ENCODE results near the gene EPB41L4A.

EPB41L4A gene

GRCh38 chr5:112312295-112313275 lies 106.5 kb downstream of the EPB41L4A start:
- DNase-seq (ENCODE audit: low spot score) = no peak

GRCh38 chr5:112310746-112311145 lies 108.3 kb downstream of the EPB41L4A start:
- DNase-seq (ENCODE audit: low spot score) = peak; percentile 81

- DNase-seq (ENCODE audit: low spot score) = no peak
These were observed 110.5 kb downstream of the EPB41L4A start for GRCh38 chr5:112308608-112309007.

GRCh38 chr5:112306956-112307355 lies 112.1 kb downstream of the EPB41L4A start:
- no peak for DNase-seq (ENCODE audit: low spot score)

GRCh38 chr5:112304743-112305142 lies 114.3 kb downstream of the EPB41L4A start:
- DNase-seq (ENCODE audit: low spot score) = no peak

GRCh38 chr5:112303685-112304084 lies 115.4 kb downstream of the EPB41L4A start:
- DNase-seq (ENCODE audit: low spot score) = no peak

- no peak for DNase-seq (ENCODE audit: low spot score)
These were observed 125.0 kb downstream of the EPB41L4A start for GRCh38 chr5:112294126-112294525.

- no peak for DNase-seq (ENCODE audit: low spot score)
These were observed 125.5 kb downstream of the EPB41L4A start for GRCh38 chr5:112293587-112293986.

- DNase-seq (ENCODE audit: low spot score) = no peak
These were observed 128.4 kb downstream of the EPB41L4A start for GRCh38 chr5:112290691-112291090.

- peak; percentile 16 for DNase-seq (ENCODE audit: low spot score)
These were observed 129.6 kb downstream of the EPB41L4A start for GRCh38 chr5:112289465-112289864.

GRCh38 chr5:112283943-112284929 lies 134.8 kb downstream of the EPB41L4A start:
- DNase-seq (ENCODE audit: low spot score) = no peak

- DNase-seq (ENCODE audit: low spot score) = no peak
These were observed 136.0 kb downstream of the EPB41L4A start for GRCh38 chr5:112283034-112283582.

- DNase-seq (ENCODE audit: low spot score) = no peak
These were observed 140.0 kb downstream of the EPB41L4A start for GRCh38 chr5:112279082-112279481.

GRCh38 chr5:112276991-112277390 lies 142.1 kb downstream of the EPB41L4A start:
- DNase-seq (ENCODE audit: low spot score) = no peak

- DNase-seq (ENCODE audit: low spot score) = no peak
These were observed 143.4 kb downstream of the EPB41L4A start for GRCh38 chr5:112275671-112276070.

GRCh38 chr5:112270299-112271293 lies 148.5 kb downstream of the EPB41L4A start:
- DNase-seq (ENCODE audit: low spot score) = peak; percentile 20

- no peak for DNase-seq (ENCODE audit: low spot score)
These were observed 151.8 kb downstream of the EPB41L4A start for GRCh38 chr5:112267231-112267630.

- DNase-seq (ENCODE audit: low spot score) = no peak
These were observed 154.4 kb downstream of the EPB41L4A start for GRCh38 chr5:112264666-112265065.

- DNase-seq (ENCODE audit: low spot score) = no peak
These were observed 154.9 kb downstream of the EPB41L4A start for GRCh38 chr5:112264151-112264550.

- no peak for DNase-seq (ENCODE audit: low spot score)
These were observed 155.6 kb downstream of the EPB41L4A start for GRCh38 chr5:112263469-112263868.

- DNase-seq (ENCODE audit: low spot score) = no peak
These were observed 160.5 kb downstream of the EPB41L4A start for GRCh38 chr5:112258571-112258970.
